ENCODE data around the gene ABCA5. TPM values are rescaled to one million over a fixed set of nuclear protein-coding genes. Genes with fewer than 3 reads are reported as not detected.

The ABCA5 gene
- total and polyA plus RNA-seq, 2 of the 13 experiments (the other 11 are each of a cell fraction or from before 2014, with no cell fraction given), result 9.7 to 10.1 TPM

GRCh38 chr17:69232650-69233049 lies 94.3 kb downstream of the ABCA5 start (continued):
- TF ChIP-seq MTERF4 (CRISPR knock-in tag; IDR thresholded peaks at IDR 0.05), result no peak

DNA sequence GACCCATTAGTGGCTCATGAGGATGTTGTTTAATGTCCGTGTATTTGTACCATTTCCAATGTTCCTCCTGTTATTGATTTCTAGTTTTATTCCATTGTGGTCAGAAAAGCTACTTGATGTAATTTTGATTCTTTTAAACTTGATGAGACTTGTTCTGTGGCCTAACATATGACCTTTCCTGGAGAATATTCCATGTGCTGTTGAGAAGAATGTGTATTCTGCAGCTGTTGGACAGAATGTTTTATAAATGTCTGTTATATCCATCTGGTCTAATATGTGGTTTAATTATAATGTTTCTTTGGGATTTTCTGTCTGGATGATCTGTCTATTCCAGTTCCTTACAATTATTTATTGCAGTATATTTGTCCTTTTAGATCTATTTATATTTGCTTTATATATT lies 95.4 kb downstream of the ABCA5 start:
- Histone ChIP-seq H3K79me2 (ENCODE audit: insufficient read depth, low read length) (no peaks in the 10 kb centered on the region), H3K36me3 (replicated peaks in 1 of 2; ENCODE audit: control insufficient read depth in 1 of 2, insufficient read depth in 2 of 2, low read length in 2 of 2) (no peaks in the 10 kb centered on the region), H3K27ac (ENCODE audit: extremely low read length, insufficient read depth, low read length) (no peak overlapping the region), H3K9me3 (ENCODE audit: low read length) (peaks cover 13% of the 10 kb centered on the region), H3K27me3 (ENCODE audit: control insufficient read depth in 1 of 2, insufficient read depth in 2 of 2, low read length in 2 of 2) (no peaks in the 10 kb centered on the region), H4K20me1 (ENCODE audit: insufficient read depth, low read length) (no peaks in the 10 kb centered on the region), H3K4me2 (ENCODE audit: low read depth, low read length) (no peak overlapping the region), H3K4me1 (ENCODE audit: insufficient read depth, low read length) (peaks cover 7% of the 10 kb centered on the region), H3K4me3 (replicated peaks in 1 of 3; ENCODE audit: insufficient read depth in 1 of 3, low read depth in 2 of 3, low read length in 3 of 3) (no peak overlapping the region), H3K9ac (ENCODE audit: insufficient read depth, low read depth, low read length) (no peak overlapping the region), H2AFZ (ENCODE audit: low read length) (no peak overlapping the region)
- CTCF ChIA-PET (ENCODE audit: low intra/inter-chr PET ratio, low total read pairs), result no interaction called here
- ATAC-seq (no peak), DNase-seq (ENCODE audit: low spot score) (no peak), FAIRE-seq (no peak)
- 95% methylated on average over 1 of the region's 1 CpG for WGBS (ENCODE audit: low lambda C conversion rate)
- no TSS peak for BruUV-seq (replicated peaks)
- POLR2A ChIA-PET, result no interaction called here
- in situ Hi-C loops (cut with HindIII; ENCODE audit: extremely low pct_ligation_motif_present, low pct_unique_long_range_greater_than_20kb) (loop anchor here (5.0 to 10.0 kb wide), 2 partner anchors 257 to 454 kb away; no protein-coding TSS in a partner anchor), intact Hi-C loops (cut with micrococcal nuclease; ENCODE audit: unreplicated experiment) (loop anchor here (10.0 kb wide), 1 partner anchor 147 kb away; no protein-coding TSS in a partner anchor)
- TF ChIP-seq NCOA5 (CRISPR knock-in tag; IDR thresholded peaks at IDR 0.05), result no peak
- TF ChIP-seq, protein P1, sequence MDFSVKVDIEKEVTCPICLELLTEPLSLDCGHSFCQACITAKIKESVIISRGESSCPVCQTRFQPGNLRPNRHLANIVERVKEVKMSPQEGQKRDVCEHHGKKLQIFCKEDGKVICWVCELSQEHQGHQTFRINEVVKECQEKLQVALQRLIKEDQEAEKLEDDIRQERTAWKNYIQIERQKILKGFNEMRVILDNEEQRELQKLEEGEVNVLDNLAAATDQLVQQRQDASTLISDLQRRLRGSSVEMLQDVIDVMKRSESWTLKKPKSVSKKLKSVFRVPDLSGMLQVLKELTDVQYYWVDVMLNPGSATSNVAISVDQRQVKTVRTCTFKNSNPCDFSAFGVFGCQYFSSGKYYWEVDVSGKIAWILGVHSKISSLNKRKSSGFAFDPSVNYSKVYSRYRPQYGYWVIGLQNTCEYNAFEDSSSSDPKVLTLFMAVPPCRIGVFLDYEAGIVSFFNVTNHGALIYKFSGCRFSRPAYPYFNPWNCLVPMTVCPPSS (IDR thresholded peaks at IDR 0.05), result no peak
- no peak for TF ChIP-seq ZNF432 (CRISPR knock-in tag; IDR thresholded peaks at IDR 0.05; ENCODE audit: borderline replicate concordance)
- no peak for TF ChIP-seq PPARG (CRISPR knock-in tag; conservative IDR thresholded peaks at IDR 0.05)
- TF ChIP-seq, protein P2, sequence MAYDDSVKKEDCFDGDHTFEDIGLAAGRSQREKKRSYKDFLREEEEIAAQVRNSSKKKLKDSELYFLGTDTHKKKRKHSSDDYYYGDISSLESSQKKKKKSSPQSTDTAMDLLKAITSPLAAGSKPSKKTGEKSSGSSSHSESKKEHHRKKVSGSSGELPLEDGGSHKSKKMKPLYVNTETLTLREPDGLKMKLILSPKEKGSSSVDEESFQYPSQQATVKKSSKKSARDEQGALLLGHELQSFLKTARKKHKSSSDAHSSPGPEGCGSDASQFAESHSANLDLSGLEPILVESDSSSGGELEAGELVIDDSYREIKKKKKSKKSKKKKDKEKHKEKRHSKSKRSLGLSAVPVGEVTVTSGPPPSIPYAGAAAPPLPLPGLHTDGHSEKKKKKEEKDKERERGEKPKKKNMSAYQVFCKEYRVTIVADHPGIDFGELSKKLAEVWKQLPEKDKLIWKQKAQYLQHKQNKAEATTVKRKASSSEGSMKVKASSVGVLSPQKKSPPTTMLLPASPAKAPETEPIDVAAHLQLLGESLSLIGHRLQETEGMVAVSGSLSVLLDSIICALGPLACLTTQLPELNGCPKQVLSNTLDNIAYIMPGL (CRISPR knock-in tag; IDR thresholded peaks at IDR 0.05; ENCODE audit: borderline replicate concordance in 1 of 2, low read depth in 1 of 2), result no peak
- TF ChIP-seq ZNF772 (CRISPR knock-in tag; IDR thresholded peaks at IDR 0.05), result no peak
- no peak for TF ChIP-seq ZNF101 (CRISPR knock-in tag; IDR thresholded peaks at IDR 0.05; ENCODE audit: borderline replicate concordance, low read depth)
- TF ChIP-seq NFIB (CRISPR knock-in tag; IDR thresholded peaks at IDR 0.05; ENCODE audit: borderline replicate concordance), result no peak
- TF ChIP-seq ZNF644 (CRISPR knock-in tag; IDR thresholded peaks at IDR 0.05; ENCODE audit: low read depth), result no peak
- TF ChIP-seq ZNF543 (CRISPR knock-in tag; IDR thresholded peaks at IDR 0.05), result no peak
- TF ChIP-seq, protein P3, sequence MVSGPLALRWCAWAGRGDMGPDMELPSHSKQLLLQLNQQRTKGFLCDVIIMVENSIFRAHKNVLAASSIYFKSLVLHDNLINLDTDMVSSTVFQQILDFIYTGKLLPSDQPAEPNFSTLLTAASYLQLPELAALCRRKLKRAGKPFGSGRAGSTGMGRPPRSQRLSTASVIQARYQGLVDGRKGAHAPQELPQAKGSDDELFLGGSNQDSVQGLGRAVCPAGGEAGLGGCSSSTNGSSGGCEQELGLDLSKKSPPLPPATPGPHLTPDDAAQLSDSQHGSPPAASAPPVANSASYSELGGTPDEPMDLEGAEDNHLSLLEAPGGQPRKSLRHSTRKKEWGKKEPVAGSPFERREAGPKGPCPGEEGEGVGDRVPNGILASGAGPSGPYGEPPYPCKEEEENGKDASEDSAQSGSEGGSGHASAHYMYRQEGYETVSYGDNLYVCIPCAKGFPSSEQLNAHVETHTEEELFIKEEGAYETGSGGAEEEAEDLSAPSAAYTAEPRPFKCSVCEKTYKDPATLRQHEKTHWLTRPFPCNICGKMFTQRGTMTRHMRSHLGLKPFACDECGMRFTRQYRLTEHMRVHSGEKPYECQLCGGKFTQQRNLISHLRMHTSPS (CRISPR knock-in tag; IDR thresholded peaks at IDR 0.05; ENCODE audit: low read depth), result no peak
- TF ChIP-seq KLF11 (CRISPR knock-in tag; IDR thresholded peaks at IDR 0.05), result no peak
- no peak for TF ChIP-seq NPAS2 (CRISPR knock-in tag; IDR thresholded peaks at IDR 0.05; ENCODE audit: borderline replicate concordance)
- no peak for TF ChIP-seq ARNT2 (CRISPR knock-in tag; IDR thresholded peaks at IDR 0.05; ENCODE audit: low read depth)
- no peak for TF ChIP-seq CEBPB (IDR thresholded peaks at IDR 0.05; ENCODE audit: borderline replicate concordance, low read depth, low read length)
